Psoas muscle (tissue), 8 donors: Measurements from ENCODE around the gene RUBCNL. TPM values are rescaled to one million over a fixed set of nuclear protein-coding genes. Genes with fewer than 3 reads are reported as not detected.

Experiments
- ATAC-seq, 4 donors: fragments of 200-7000 bp; cut with Tn5 transposase; one replicate each; pipeline ENCODE4 v1.9.1; 2020; ENCODE audit warnings: moderate library complexity in 3 of 4, mild to moderate bottlenecking in 2 of 4
- DNase-seq, 2 donors: peaks; one replicate each; pipeline ENCODE4 v3.0.0-alpha.2; 2020
- H3K27ac ChIP-seq: fragments of 200-600 bp; one replicate; pipeline ENCODE4 v1.8.0; 2022
- H3K27me3 ChIP-seq, 3 donors: fragments of 200-600 bp in 1 of 3; one replicate each; pipeline versions ENCODE4 v1.6.1 to v1.8.0; 2013 to 2022; ENCODE audit warnings: low read length in 2 of 3, mild to moderate bottlenecking in 2 of 3, moderate library complexity in 1 of 3; ENCODE audit not compliant: insufficient read depth in 3 of 3
- H3K36me3 ChIP-seq, 2 donors: fragments of 200-600 bp in 1 of 2; one replicate each; pipeline versions ENCODE4 v1.6.1 to v1.8.0; 2013 to 2022; ENCODE audit warnings: low read depth in 1 of 2, mild to moderate bottlenecking in 1 of 2, moderate library complexity in 1 of 2; ENCODE audit not compliant: insufficient read depth in 1 of 2
- H3K4me1 ChIP-seq: fragments of 200-600 bp; one replicate; pipeline ENCODE4 v1.8.0; 2022
- H3K4me3 ChIP-seq: fragments of 200-600 bp; one replicate; pipeline ENCODE4 v1.8.0; 2022; ENCODE audit warnings: mild to moderate bottlenecking
- H3K9me3 ChIP-seq: fragments of 200-600 bp; one replicate; pipeline ENCODE4 v1.8.0; 2022
- WGBS, 3 donors: extraction: QIAGEN DNeasy Blood & Tissue Kit; methylation state at CpG; one replicate each; pipeline versions ENCODE4 v1.1.6 to v1.1.7; 2013; 5-methylcytosine and 5-hydroxymethylcytosine counted together
- intact Hi-C, 2 donors: fragments of 100-400 bp; cut with DNase I; formaldehyde crosslinking; loops; one replicate each; pipeline versions ENCODE4 v1.11.0 to v1.14.2; 2022
- polyA plus RNA-seq, 3 donors: library from polyadenylated mRNA; stranded (reverse); fragments of 200-250 nt; gene quantifications; one replicate each; pipeline ENCODE4 v1.2.3, GENCODE V29; 2013
- total RNA-seq, 4 donors: library from RNA; stranded (reverse); fragmentation: NEBNext Ultra II Directional in 2 of 4; extraction: Animal tissue kit (Norgen Biotek cat#: 25700) in 2 of 4; gene quantifications; one replicate each; pipeline versions ENCODE4 v1.2.1 to v1.2.4, GENCODE V29; 2021 to 2023
- TF ChIP-seq, protein P1 (sequence below): fragments of 200-600 bp; IDR thresholded peaks from one replicate; pipeline ENCODE4 v1.8.0; 2022; ENCODE audit warnings: antibody characterized with exemption
- donor health status: healthy with polysubstance abuse.
- donor health status: DM: no; HTN: no; CAD: no; lungs with moderate emphysema.
- donor health status: Bipolar disorder and iron deficiency.
- donor health status: healthy.
- donor health status: DM: yes; HTN: yes; CAD: no.
- donor health status: DM: no; HTN: no; CAD: no.
- donor health status: DM: no; HTN: no; CAD: no.
- donor health status: DM: yes; HTN: yes; CAD: no.

Gene RUBCNL
- total and polyA plus RNA-seq, 7 donors: 0.06 to 1.1 (median 0.76) TPM

DNA sequence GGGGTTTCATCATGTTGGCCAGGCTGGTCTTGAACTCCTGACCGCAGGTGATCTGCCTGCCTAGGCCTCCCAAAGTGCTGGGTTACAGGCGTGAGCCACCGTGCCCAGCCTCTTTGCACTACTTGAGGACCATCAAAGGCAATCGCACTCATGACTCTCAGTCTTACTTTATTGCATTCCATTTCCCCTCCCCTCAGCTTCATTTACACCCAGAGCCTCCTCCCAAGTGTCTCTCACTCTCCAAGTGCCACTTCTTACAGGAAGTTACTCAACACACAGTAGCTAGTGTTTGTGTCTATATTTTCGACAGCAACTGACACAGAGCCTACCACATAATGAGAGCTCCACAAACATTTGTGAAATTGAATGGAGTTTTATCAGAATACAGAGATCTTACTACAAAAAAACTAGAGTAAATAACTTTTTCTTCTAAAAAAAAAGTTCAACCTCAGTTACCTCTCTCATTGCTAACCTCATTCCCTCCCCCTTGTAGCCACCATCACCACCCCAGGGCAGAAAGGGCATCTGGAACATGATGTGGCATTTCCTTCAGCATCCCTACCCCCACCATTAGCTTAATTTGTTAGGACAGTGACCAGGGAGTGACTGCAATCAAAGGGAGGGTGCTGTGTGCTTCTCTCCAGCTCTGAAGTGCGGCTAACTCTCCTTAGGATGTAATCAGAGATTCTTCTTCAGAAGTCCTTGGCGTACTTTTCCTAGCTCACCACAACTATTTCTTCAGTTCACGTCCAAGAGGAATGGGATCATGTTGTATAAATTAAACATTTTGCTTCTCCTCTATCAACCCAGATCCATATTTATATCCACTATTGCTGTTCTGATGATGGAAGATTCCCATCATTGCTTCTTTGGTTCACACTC, 17.0 kb upstream of the RUBCNL start:
- 80 to 84% (median 84%) methylated on average over 8 of the region's 8 CpGs for WGBS, 3 donors
- Histone ChIP-seq H3K4me1 (no peaks in the 10 kb centered on the region), H3K36me3 (no peaks in the 10 kb centered on the region), H3K9me3 (no peaks in the 10 kb centered on the region), H3K27me3 (no peaks in the 10 kb centered on the region), H3K4me3 (no peak overlapping the region), H3K27ac (no peak overlapping the region)
- TF ChIP-seq, protein P1, sequence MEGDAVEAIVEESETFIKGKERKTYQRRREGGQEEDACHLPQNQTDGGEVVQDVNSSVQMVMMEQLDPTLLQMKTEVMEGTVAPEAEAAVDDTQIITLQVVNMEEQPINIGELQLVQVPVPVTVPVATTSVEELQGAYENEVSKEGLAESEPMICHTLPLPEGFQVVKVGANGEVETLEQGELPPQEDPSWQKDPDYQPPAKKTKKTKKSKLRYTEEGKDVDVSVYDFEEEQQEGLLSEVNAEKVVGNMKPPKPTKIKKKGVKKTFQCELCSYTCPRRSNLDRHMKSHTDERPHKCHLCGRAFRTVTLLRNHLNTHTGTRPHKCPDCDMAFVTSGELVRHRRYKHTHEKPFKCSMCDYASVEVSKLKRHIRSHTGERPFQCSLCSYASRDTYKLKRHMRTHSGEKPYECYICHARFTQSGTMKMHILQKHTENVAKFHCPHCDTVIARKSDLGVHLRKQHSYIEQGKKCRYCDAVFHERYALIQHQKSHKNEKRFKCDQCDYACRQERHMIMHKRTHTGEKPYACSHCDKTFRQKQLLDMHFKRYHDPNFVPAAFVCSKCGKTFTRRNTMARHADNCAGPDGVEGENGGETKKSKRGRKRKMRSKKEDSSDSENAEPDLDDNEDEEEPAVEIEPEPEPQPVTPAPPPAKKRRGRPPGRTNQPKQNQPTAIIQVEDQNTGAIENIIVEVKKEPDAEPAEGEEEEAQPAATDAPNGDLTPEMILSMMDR: no peak
- DNase-seq (no peak), ATAC-seq (no peak)
- intact Hi-C loops: no loop called here

- no peaks in the 10 kb centered on the region for H3K36me3 ChIP-seq
- no peaks in the 10 kb centered on the region for H3K4me1 ChIP-seq
- H3K9me3 ChIP-seq: no peaks in the 10 kb centered on the region
- no peak overlapping the region for H3K4me3 ChIP-seq
- H3K27ac ChIP-seq: no peak overlapping the region
- no peak for ATAC-seq
- intact Hi-C loops: no loop called here
- H3K27me3 ChIP-seq: no peaks in the 10 kb centered on the region
- DNase-seq: no peak
- TF ChIP-seq, protein P1: no peak
- 63 to 70% (median 68%) methylated on average over 2 of the region's 2 CpGs for WGBS, 3 donors
These were observed 15.1 kb upstream of the RUBCNL start for GRCh38 chr13:46402178-46402577.

GRCh38 chr13:46401432-46401831, 14.4 kb upstream of the RUBCNL start:
- Histone ChIP-seq H3K9me3 (no peaks in the 10 kb centered on the region), H3K27ac (no peak overlapping the region), H3K27me3 (no peaks in the 10 kb centered on the region), H3K4me3 (no peak overlapping the region), H3K4me1 (no peaks in the 10 kb centered on the region), H3K36me3 (no peaks in the 10 kb centered on the region)
- intact Hi-C loops: no loop called here
- ATAC-seq: no peak
- TF ChIP-seq, protein P1: no peak
- 39 to 58% (median 47%) methylated on average over 1 of the region's 1 CpG for WGBS, 3 donors
- no peak for DNase-seq

GRCh38 chr13:46396341-46396740, 9.3 kb upstream of the RUBCNL start:
- Histone ChIP-seq H3K27ac (no peak overlapping the region), H3K36me3 (no peaks in the 10 kb centered on the region), H3K27me3 (no peaks in the 10 kb centered on the region), H3K9me3 (no peaks in the 10 kb centered on the region), H3K4me3 (no peak overlapping the region), H3K4me1 (no peaks in the 10 kb centered on the region)
- TF ChIP-seq, protein P1: no peak
- intact Hi-C loops: no loop called here
- DNase-seq: no peak
- no peak for ATAC-seq

DNA sequence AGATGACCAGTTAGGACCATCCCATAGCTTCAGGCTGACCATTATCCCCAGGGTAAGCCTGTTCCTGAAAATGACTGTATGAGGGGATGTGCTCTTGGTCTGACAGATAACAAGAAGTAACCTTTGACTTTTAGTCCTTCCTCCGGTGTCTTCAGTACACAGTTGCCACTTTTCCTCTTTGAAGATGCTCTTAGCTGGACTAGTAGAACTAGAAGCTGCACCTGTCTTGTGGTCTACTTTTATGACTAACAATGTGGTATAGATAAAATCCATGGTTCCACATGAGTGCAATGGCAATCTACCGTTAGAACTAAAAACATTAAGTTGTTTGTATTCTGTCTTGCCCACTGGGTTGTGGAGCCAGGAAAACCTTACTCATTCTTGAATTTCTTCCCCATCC, 5.9 kb upstream of the RUBCNL start:
- WGBS, 3 donors: 79 to 80% (median 80%) methylated on average over 2 of the region's 2 CpGs
- DNase-seq: no peak
- Histone ChIP-seq H3K36me3 (no peaks in the 10 kb centered on the region), H3K9me3 (no peaks in the 10 kb centered on the region), H3K4me3 (no peak overlapping the region), H3K4me1 (no peaks in the 10 kb centered on the region), H3K27me3 (no peaks in the 10 kb centered on the region), H3K27ac (no peak overlapping the region)
- intact Hi-C loops: no loop called here
- no peak for ATAC-seq
- TF ChIP-seq, protein P1: no peak
